B cell (primary cell): ENCODE measurements around the gene PPARG. TPM values are rescaled to one million over a fixed set of nuclear protein-coding genes. Genes with fewer than 3 reads are reported as not detected.

Source experiments
- ATAC-seq: fragments of 200-7000 bp; cut with Tn5 transposase; one replicate; pipeline ENCODE4 v1.10.0; 2021; ENCODE audit warnings: low read depth, mild to moderate bottlenecking, moderate number of reproducible peaks, moderate library complexity
- CTCF ChIA-PET: fragments of 350-600 bp; sonication (Branson Sonifier 250); formaldehyde crosslinking; loops from one replicate; lab custom pipeline; 2021; ENCODE audit warnings: antibody characterized with exemption, inconsistent platforms; lab: Charles Lee
- POLR2A ChIA-PET: fragments of 350-600 bp; sonication (Branson Sonifier 250); formaldehyde crosslinking; loops from one replicate; lab custom pipeline; 2021; ENCODE audit warnings: antibody characterized with exemption; lab: Charles Lee
- DNase-seq: peaks from one replicate; pipeline ENCODE4 v3.0.0; 2013
- H2AFZ ChIP-seq: 2 replicates; pipeline ENCODE4 v1.6.1; 2012; ENCODE audit warnings: mild to moderate bottlenecking, low read depth, low read length; ENCODE audit not compliant: insufficient read depth, poor library complexity, severe bottlenecking
- H3K27ac ChIP-seq, 2 donors: 1 replicate in 1 of 2; 2 replicates in 1 of 2; pipeline ENCODE4 v1.5.1; 2012 to 2013; ENCODE audit warnings: low read length in 2 of 2, mild to moderate bottlenecking in 2 of 2, moderate library complexity in 1 of 2
- H3K27me3 ChIP-seq, 4 experiments: fragments of 200-600 bp in 1 of 4; sonication (generic) in 1 of 4; replicated peaks in 1 of 4; 1 replicate in 2 of 4; 2 replicates in 2 of 4; pipeline versions ENCODE4 v1.6.1 to v1.7.0; 2013 to 2016; ENCODE audit warnings: low read length in 3 of 4, mild to moderate bottlenecking in 2 of 4, mixed read lengths in 1 of 4, moderate library complexity in 1 of 4; ENCODE audit not compliant: insufficient read depth in 4 of 4, control insufficient read depth in 3 of 4; ENCODE audit errors: control extremely low read depth in 1 of 4
- H3K36me3 ChIP-seq, 2 experiments: replicated peaks in 1 of 2; 1 replicate in 1 of 2; 2 replicates in 1 of 2; pipeline versions ENCODE4 v1.6.1 to v1.7.1; 2013; ENCODE audit warnings: low read length in 1 of 2; ENCODE audit not compliant: insufficient read depth in 2 of 2, control insufficient read depth in 1 of 2; ENCODE audit errors: control extremely low read depth in 1 of 2, extremely low read depth in 1 of 2
- H3K4me1 ChIP-seq, 2 donors: fragments of 200-600 bp in 1 of 2; sonication (generic) in 1 of 2; 1 replicate in 1 of 2; 2 replicates in 1 of 2; pipeline versions ENCODE4 v1.5.1 to v1.6.1; 2013 to 2017; ENCODE audit warnings: low read length in 2 of 2; ENCODE audit not compliant: control insufficient read depth in 2 of 2, insufficient read depth in 2 of 2
- H3K4me2 ChIP-seq: replicated peaks from 2 replicates; pipeline ENCODE3; 2012; ENCODE audit warnings: mild to moderate bottlenecking, low read depth, low read length; ENCODE audit not compliant: poor library complexity, severe bottlenecking
- H3K4me3 ChIP-seq, 5 experiments: fragments of 200-600 bp in 1 of 5; sonication (generic) in 1 of 5; 1 replicate in 3 of 5; 2 replicates in 2 of 5; pipeline versions ENCODE4 v1.5.1 to v1.7.0; 2011 to 2016; ENCODE audit warnings: low read length in 4 of 5, mild to moderate bottlenecking in 4 of 5, low read depth in 2 of 5, control low read depth in 1 of 5, moderate library complexity in 1 of 5; ENCODE audit not compliant: insufficient read depth in 1 of 5; ENCODE audit errors: control extremely low read depth in 1 of 5, extremely low read depth in 1 of 5
- H3K79me2 ChIP-seq: fragments of 200-600 bp; sonication (generic); one replicate; pipeline ENCODE4 v1.6.0; 2016; ENCODE audit warnings: low read length; ENCODE audit not compliant: control insufficient read depth, insufficient read depth
- H3K9ac ChIP-seq: fragments of 200-600 bp; sonication (generic); 2 replicates; pipeline ENCODE4 v1.6.1; 2017; ENCODE audit warnings: mild to moderate bottlenecking, low read length, moderate library complexity
- H3K9me3 ChIP-seq, 3 donors: one replicate each; pipeline versions ENCODE4 v1.6.1 to v1.7.1; 2013; ENCODE audit warnings: low read length in 2 of 3; ENCODE audit not compliant: control insufficient read depth in 2 of 3, insufficient read depth in 1 of 3; ENCODE audit errors: control extremely low read depth in 1 of 3
- H4K20me1 ChIP-seq: 2 replicates; pipeline ENCODE4 v1.6.0; 2012; ENCODE audit warnings: mild to moderate bottlenecking, low read length; ENCODE audit not compliant: insufficient read depth, control insufficient read depth, poor library complexity, severe bottlenecking
- H3K27ac Mint-ChIP-seq: one replicate; pipeline ENCODE4 v1.8.0; 2021; ENCODE audit warnings: mixed read lengths
- H3K27me3 Mint-ChIP-seq: one replicate; pipeline ENCODE4 v1.8.0; 2021; ENCODE audit warnings: mixed read lengths
- H3K4me1 Mint-ChIP-seq: one replicate; pipeline ENCODE4 v1.8.0; 2021; ENCODE audit warnings: mixed read lengths
- H3K4me3 Mint-ChIP-seq: one replicate; pipeline ENCODE4 v1.8.0; 2021; ENCODE audit warnings: mixed read lengths
- H3K9me3 Mint-ChIP-seq: one replicate; pipeline ENCODE4 v1.8.0; 2022; ENCODE audit warnings: mixed read lengths; ENCODE audit not compliant: insufficient read depth
- EZH2 ChIP-seq: IDR thresholded peaks from 2 replicates; pipeline ENCODE4 v1.6.1; 2012; ENCODE audit warnings: borderline replicate concordance, low read depth, mild to moderate bottlenecking, moderate library complexity, low read length; ENCODE audit not compliant: insufficient read depth, poor library complexity, severe bottlenecking
- WGBS: methylation state at CpG from one replicate; pipeline ENCODE4 v1.1.5; 2013; ENCODE audit warnings: missing lambda C conversion rate; ENCODE audit not compliant: insufficient coverage; 5-methylcytosine and 5-hydroxymethylcytosine counted together
- intact Hi-C: fragments of 100-400 bp; cut with micrococcal nuclease; formaldehyde crosslinking; loops from one replicate; pipeline ENCODE4 v1.10.0; 2022
- polyA plus RNA-seq: library from polyadenylated mRNA; depleted of rRNA; stranded (reverse); fragments of >200 nt; gene quantifications from 2 replicates; pipeline ENCODE4 v1.2.3, GENCODE V29; 2012
- total RNA-seq, 2 donors: library from RNA; stranded (reverse); fragments of 120-200 nt in 1 of 2; gene quantifications; 1 replicate in 1 of 2; 2 replicates in 1 of 2; pipeline versions ENCODE4 v1.2.3 to v1.2.4, GENCODE V29; 2013 to 2022
- TF ChIP-seq, protein P1 (sequence below): fragments of 200-600 bp; IDR thresholded peaks from one replicate; pipeline ENCODE4 v1.8.0; 2022; ENCODE audit warnings: antibody characterized with exemption, mild to moderate bottlenecking

PPARG gene
- total and polyA plus RNA-seq, 2 donors (not counting 1 experiment from before 2014, with no cell fraction given) = 0.12 to 0.44 TPM

- Histone ChIP-seq H3K79me2 (no peaks in the 10 kb centered on the region), H3K27me3 (no peaks in the 10 kb centered on the region), H3K4me3 (no peak overlapping the region), H4K20me1 (no peaks in the 10 kb centered on the region), H3K9ac (no peak overlapping the region), H3K36me3 (no peaks in the 10 kb centered on the region), H3K9me3 (no peaks in the 10 kb centered on the region), H3K4me1 (peaks cover 0 to 5% of the 10 kb centered on the region in 2 donors), H2AFZ (no peak overlapping the region), H3K27ac (no peak overlapping the region), H3K4me2 (no peak overlapping the region)
- H3K27ac Mint-ChIP-seq = no peak overlapping the region
- H3K4me3 Mint-ChIP-seq = no peak overlapping the region
- no peaks in the 10 kb centered on the region for H3K27me3 Mint-ChIP-seq
- 100% methylated on average over 1 of the region's 1 CpG for WGBS
- DNase-seq (no peak), ATAC-seq (no peak)
- no peaks in the 10 kb centered on the region for H3K4me1 Mint-ChIP-seq
- no peak for TF ChIP-seq EZH2
- TF ChIP-seq, protein P1, sequence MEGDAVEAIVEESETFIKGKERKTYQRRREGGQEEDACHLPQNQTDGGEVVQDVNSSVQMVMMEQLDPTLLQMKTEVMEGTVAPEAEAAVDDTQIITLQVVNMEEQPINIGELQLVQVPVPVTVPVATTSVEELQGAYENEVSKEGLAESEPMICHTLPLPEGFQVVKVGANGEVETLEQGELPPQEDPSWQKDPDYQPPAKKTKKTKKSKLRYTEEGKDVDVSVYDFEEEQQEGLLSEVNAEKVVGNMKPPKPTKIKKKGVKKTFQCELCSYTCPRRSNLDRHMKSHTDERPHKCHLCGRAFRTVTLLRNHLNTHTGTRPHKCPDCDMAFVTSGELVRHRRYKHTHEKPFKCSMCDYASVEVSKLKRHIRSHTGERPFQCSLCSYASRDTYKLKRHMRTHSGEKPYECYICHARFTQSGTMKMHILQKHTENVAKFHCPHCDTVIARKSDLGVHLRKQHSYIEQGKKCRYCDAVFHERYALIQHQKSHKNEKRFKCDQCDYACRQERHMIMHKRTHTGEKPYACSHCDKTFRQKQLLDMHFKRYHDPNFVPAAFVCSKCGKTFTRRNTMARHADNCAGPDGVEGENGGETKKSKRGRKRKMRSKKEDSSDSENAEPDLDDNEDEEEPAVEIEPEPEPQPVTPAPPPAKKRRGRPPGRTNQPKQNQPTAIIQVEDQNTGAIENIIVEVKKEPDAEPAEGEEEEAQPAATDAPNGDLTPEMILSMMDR = no peak
- intact Hi-C loops = no loop called here
- no peaks in the 10 kb centered on the region for H3K9me3 Mint-ChIP-seq
- POLR2A ChIA-PET = no interaction called here
- CTCF ChIA-PET = interaction anchor here (1.4 kb wide), 1 partner anchor 16 kb away, joined by 5 read pairs; no protein-coding TSS in a partner anchor
These were observed 174.8 kb downstream of the PPARG start for GRCh38 chr3:12463686-12464085.

DNA sequence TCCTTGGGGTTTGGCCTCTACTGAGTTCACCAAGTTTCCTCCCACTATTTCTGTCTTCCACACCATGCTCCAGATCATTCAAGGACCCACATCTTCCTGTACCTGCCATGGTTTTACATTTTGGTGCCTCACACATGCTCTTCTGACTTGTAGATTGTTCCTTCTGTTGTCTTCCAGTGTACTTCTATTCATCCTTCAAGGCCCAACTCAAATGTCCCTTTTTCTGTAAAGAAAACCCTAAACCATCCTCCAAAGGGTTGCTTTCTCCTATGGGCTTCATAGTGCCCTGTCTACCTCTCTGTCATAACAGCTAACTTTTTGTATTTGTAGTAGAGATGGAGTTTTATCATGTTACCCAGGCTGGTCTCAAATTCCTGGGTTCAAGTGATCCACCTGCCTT is 175.3 kb downstream of the PPARG start:
- Mint-ChIP-seq H3K4me3 (no peak overlapping the region), H3K4me1 (no peaks in the 10 kb centered on the region), H3K27me3 (no peaks in the 10 kb centered on the region), H3K9me3 (no peaks in the 10 kb centered on the region), H3K27ac (no peak overlapping the region)
- H3K4me2 ChIP-seq = no peak overlapping the region
- no peak for DNase-seq
- H2AFZ ChIP-seq = no peak overlapping the region
- H4K20me1 ChIP-seq = no peaks in the 10 kb centered on the region
- no peaks in the 10 kb centered on the region for H3K36me3 ChIP-seq
- H3K4me3 ChIP-seq = no peak overlapping the region
- POLR2A ChIA-PET = no interaction called here
- H3K4me1 ChIP-seq = peaks cover 0 to 5% of the 10 kb centered on the region in 2 donors
- no peak for ATAC-seq
- intact Hi-C loops = no loop called here
- TF ChIP-seq, protein P1 = no peak
- no peak for TF ChIP-seq EZH2
- CTCF ChIA-PET = interaction anchor here (1.4 kb wide), 1 partner anchor 16 kb away, joined by 5 read pairs; no protein-coding TSS in a partner anchor
- H3K79me2 ChIP-seq = no peaks in the 10 kb centered on the region
- no peak overlapping the region for H3K27ac ChIP-seq
- H3K9me3 ChIP-seq = no peaks in the 10 kb centered on the region
- H3K27me3 ChIP-seq = no peaks in the 10 kb centered on the region
- H3K9ac ChIP-seq = no peak overlapping the region
